GM21737 (cell line): ENCODE measurements around the gene GP1BB.

Source experiments
- ATAC-seq: cut with Tn5 transposase; IDR thresholded peaks from one replicate; pipeline ENCODE4 v1.9.1; 2021; ENCODE audit warnings: mild to moderate bottlenecking, moderate library complexity; ENCODE audit not compliant: unreplicated experiment

The GP1BB gene

DNA sequence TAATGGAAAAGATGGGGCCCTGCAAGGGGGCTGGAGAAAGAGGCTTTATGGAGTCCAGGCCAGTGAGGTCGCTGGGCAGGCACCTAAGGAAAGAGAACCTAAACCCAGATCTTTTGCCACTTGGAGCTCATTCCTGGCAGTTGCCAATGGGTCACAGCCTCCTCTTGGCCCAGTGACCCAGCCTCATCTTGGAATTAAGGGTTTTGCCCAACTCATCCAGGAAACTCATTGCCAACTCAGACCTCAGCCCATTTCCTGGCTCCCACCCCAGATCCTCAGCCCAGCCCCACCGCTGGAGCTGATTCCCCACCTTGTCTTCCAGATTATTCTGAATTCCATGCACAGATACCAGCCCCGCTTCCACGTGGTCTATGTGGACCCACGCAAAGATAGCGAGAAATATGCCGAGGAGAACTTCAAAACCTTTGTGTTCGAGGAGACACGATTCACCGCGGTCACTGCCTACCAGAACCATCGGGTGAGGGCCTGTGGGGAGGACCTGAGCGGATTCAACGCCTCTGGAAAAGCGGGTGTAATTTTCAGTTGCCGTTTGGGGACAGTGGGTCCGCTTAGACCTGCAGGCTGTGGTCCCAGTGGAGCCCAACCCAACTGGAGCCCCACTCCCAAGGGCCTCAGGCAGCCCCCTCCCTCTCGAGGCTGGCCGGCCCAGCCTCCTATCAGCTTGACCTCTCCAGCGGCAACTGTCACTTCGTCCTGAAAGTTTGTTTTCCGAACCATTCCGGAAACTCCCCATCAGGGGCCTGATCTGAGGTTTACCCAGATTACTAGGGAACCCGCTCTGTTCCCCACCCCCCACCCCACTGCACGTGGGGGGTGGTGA, 41.5 kb downstream of the GP1BB start:
- no peak for ATAC-seq

DNA sequence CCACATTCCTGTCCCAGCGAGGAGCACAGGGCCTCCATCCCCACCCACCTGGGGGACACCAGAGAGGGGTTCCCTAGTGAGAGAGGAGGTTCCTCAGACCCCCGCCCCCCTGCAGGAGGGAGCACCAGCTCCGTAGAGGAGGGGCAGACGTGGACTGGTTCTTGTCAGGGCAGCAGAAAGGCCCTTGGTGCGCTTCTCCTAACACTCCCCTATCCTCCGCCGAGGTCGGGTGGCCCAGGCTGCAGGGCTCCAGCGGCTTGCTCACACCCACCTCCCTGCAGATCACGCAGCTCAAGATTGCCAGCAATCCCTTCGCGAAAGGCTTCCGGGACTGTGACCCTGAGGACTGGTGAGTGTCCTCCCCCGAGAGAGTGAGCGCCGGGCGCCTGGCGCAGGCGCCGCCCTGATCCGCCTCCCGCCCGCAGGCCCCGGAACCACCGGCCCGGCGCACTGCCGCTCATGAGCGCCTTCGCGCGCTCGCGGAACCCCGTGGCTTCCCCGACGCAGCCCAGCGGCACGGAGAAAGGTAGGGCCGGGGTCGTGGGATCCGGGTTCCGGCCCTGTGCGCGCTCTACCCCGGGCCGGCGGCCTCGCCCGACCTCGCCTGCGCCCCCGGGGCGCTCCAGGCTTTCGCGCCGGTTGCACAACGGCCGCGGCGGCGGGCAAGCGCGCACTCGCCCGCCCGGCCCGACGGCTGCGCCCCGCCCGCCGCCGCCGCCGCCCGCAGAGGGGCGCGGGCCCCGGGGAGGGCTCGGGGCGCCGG, 42.3 kb downstream of the GP1BB start:
- ATAC-seq, result no peak

DNA sequence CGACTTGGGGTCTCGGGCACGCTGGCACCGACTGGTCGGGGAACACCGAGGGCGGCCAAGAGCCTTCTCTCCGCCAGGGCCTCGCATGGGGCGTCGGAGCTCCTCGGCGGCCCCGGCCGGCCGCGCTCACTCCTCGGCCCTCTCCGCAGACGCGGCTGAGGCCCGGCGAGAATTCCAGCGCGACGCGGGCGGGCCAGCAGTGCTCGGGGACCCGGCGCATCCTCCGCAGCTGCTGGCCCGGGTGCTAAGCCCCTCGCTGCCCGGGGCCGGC, 42.8 kb downstream of the GP1BB start:
- ATAC-seq, result no peak

DNA sequence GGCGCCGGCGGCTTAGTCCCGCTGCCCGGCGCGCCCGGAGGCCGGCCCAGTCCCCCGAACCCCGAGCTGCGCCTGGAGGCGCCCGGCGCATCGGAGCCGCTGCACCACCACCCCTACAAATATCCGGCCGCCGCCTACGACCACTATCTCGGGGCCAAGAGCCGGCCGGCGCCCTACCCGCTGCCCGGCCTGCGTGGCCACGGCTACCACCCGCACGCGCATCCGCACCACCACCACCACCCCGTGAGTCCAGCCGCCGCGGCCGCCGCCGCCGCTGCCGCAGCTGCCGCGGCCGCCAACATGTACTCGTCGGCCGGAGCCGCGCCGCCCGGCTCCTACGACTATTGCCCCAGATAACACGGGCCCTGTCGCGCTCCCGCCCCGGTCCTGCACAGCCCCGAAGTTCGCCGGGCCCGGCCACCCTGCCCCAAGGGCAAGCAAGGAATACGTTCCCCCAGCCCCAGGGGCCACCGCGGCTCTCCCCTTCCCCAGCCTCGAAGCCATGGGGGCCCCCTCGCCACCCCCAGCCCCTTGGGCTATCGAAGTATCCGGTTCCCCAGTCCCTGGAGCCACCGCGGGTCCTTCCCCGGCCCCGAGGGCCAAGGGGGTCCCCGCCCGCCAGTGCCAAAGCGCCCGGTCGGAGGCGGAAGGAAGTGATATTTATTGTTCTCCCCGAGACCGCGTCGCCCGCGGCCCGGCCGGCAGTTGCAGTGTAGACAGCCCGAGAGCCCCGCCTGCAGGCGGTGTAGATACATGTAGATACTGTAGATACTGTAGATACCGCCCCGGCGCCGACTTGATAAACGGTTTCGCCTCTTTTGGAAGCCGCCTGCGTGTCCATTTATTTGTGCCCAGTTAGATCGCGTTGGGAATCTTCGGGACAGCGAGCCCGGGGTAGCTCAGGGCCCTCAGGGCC, 43.4 kb downstream of the GP1BB start:
- ATAC-seq, result no peak

DNA sequence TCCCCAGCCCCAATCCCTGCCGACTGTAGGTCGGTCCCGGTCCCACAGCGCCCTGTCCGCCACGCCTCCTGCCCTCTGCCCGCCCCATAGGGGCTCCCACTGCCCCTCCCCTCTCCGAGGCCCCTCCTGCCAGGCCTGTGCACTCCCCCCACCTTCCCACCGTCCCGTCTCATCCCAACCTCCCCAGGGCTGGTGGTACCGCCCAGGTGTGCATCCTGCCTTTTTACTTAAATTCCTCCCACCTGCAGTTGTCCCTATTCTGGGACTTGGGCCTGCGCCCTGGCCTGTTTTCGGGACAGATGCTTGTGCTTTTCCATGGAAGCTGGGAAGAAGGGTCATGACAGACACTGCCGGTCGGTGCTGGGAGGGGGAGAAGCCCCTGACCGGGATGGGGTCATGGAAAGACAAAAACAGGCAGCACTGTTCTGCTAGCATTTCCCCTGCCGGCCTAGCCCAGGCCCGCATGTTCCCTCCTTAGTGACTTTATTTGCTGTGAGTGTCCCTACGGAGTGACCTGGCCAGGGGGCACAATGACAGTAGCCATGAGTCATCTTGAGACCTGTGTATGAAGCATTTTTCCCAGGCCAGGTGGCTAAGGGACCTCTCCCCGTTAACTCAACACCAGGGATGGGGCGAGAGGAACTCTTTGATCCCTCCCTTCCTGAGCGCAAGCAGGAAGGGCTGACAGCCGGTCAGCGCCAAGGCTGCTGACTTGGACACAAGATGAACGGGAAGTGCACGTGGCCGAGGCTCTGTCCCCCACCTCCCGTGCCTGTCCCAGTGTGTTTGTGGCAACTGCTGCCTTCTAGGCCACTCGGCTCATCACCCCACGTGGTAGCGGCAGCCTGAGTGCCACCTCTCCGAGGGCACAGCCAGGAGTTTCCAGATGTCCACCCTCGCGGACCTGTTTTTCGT, 44.3 kb downstream of the GP1BB start:
- ATAC-seq, result no peak

DNA sequence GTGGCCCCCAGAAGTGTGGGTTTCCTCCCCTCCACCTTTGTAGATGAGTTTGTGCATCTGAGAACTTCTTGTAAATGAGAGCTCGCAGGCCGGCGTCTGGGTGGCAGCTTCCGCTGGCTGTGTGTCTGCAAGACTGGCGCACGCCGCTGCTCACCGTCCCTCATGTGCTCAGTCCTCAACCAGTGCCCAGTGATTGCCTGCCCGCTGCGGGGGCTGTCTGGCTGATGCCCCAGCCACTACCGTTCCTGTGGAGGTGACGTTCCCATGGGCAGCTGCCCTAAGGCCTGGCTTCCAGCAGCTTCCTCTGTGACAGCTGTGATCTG, 46.0 kb downstream of the GP1BB start:
- ATAC-seq, result no peak

DNA sequence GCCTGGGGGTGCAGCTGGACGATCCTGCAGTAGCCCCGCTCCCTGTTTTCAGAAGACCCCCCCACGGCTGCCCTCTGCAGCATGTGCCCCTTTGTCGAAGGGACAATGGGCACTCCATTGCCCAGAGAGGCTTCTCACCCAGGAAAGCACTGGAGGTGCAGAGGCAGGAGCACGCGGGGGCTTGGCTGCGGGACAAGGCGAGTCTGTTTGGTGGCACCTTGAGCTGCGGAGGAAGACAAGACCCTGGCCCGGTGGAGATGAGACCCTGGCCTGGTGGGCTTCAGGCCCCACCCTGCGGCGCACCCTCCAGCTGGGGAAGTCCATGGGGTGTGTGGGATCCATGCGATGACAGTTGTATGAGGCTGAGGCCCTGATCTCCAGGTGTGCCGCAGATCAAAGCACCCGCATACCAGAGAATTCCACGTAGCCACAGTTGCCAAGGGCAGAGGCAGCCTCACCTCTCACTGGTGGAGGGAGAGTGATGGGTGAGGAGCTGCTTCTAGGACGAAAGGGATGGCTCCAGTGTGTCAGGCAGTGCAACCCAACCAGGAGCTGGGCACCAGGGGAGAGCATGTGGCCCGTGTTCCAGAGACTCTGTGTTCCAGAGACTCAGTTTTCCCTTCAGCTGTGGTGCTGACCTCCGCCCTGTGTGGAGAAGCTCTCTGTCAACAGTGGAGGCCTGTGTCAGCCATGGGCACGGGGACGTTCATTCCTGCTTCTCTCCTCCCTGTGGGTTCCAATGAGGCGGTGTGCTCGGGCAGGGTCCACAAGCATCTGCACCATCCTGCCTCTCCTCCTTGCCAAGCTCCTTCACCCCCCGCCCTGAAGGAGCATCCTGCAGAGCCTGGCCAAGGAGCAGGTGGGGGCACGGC, 47.2 kb downstream of the GP1BB start:
- ATAC-seq, result no peak

DNA sequence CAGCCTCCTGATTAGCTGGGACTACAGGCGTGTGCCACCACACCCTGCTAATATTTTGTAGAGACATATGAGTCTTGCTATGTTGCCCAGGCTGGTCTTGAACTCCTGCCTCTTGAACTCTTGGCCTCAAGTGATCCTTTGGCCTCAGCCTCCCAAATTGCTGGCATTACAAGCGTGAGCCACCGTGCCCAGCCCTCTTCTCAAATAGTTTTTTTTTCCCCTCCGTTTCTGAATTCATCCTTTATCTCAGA, 49.0 kb downstream of the GP1BB start:
- no peak for ATAC-seq

DNA sequence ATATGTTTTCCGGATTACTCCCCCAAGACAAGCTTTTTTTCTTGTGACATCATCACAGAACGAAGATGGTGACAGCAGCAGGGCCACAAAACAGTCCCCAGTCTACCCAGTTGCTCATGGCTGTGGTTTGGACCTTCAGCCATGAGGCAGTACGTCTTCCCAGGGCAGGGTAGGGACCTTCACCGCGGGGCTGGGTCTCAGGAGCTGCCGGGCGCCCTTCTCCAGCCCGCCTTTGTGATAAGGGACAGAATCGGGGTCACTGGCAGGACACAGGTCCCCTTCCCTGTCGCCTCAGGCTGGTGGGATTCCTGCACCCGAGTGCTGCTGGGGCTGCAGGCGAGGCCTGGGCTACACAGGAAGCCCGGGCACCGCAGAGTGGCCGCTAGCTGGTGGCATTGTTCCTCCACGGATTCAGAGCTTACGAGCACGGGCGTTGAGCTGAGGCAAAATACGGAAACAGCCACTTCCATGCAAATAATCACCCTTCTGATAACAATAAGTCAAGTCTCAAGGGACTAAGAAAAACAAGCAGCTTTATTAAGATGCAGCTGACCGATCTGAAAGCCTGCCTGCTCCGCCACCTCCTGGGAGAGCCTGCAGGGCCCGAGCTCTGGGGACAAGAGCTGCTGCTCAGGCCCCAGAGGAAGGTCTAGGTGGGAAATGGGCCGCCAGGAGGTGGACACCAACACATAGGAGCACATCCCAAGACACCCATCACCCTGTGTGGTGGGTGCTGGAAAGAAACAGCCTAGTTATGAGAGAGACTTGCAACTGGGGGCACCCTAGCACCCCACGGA, 49.5 kb downstream of the GP1BB start:
- ATAC-seq, result no peak

DNA sequence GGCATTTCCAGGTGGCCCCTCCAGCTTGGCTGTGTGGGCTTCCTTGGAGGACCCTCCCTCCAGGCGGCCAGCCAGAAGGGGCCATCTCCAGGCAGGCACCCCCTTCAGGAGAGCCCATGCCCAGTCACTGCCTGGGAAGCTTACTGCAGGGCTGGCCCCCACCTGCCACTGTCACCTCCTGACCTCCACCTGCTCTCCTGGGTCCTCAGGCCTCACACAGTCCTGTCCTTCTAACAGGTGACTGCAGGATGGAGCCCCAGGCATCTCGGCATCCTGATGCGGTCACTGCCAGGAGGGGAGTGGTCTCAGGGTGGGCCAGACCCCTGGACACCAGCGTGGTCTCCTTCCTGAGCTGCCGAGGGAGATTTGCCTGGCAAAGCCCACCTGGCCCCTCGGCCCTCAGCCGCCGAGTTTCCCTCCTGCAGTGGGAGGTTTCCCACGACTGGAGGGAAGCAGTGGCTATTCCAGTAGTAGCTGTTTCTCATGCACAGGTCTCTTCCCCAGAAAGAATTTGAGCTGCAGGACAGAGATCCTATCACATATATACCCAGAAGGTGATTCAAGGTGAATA, 50.2 kb downstream of the GP1BB start:
- ATAC-seq, result no peak
